ENCODE data around the gene PSMB7. TPM values are rescaled to one million over a fixed set of nuclear protein-coding genes. Genes with fewer than 3 reads are reported as not detected.

Gene PSMB7
- total and polyA plus RNA-seq, 2 of the 8 experiments (the other 6 are each of a cell fraction or from before 2014, with no cell fraction given): 222 to 357 TPM

DNA sequence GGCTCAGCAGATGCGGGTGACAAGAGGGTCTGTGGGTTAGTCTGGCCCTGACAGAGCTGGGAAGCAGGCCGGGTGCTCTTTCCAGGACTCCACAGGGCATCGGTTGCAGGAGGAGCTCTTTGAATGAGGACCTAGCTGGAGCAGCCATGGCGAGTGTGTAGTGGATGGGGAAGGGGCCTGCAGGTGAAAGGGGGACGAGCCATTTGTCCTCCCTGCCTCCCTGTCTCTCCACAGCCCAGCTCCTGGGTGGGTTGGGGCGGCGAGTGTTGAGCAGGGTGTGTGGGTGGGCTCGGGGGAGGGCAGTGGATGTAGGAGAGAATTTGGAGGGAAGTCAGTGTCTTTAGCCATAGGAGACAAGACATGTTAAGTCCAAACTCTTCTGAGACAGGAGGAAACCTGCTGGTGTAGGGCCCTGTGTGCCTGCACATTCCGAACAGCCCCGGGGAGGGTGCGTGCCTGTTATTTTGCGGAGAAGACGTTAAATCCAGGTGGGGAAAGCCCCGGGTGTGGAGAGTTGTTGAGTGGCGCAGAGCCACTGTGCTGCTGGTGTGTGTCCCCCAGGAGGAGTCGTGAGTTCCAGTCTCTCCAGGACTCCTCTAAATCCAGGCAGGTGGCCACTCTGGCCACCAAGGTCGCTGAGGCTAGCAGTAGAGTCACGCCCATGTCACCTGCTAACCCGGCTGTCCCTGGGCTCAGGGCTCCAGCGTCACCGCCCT, 73.6 kb downstream of the PSMB7 start:
- Histone ChIP-seq H3K4me2 (ENCODE audit: insufficient read depth in 1 of 2, low read depth in 2 of 2, low read length in 2 of 2) (no peak overlapping the region), H2BK15ac (ENCODE audit: low read length) (no peak overlapping the region), H3K4me1 (replicated peaks in 1 of 4; ENCODE audit: control insufficient read depth in 3 of 4, insufficient read depth in 4 of 4, low read length in 3 of 4) (peaks cover 0 to 22% (median 12%) of the 10 kb centered on the region in 4 experiments; a peak in 5 of 7 replicates), H3K23ac (ENCODE audit: insufficient read length) (no peak overlapping the region), H3K79me1 (ENCODE audit: low read depth, low read length) (no peaks in the 10 kb centered on the region), H3K14ac (ENCODE audit: insufficient read length) (no peak overlapping the region), H3K4ac (replicated peaks; ENCODE audit: insufficient read length, low read depth, low read length) (no peak overlapping the region), H3K4me3 (ENCODE audit: extremely low read depth in 1 of 4, insufficient read depth in 2 of 4, low read depth in 3 of 4, low read length in 4 of 4) (no peak overlapping the region), H2BK5ac (ENCODE audit: low read depth, low read length) (no peak overlapping the region), H2AFZ (ENCODE audit: low read length) (no peak overlapping the region), H3K36me3 (ENCODE audit: control insufficient read depth in 2 of 4, insufficient read depth in 4 of 4, low read length in 3 of 4) (no peaks in the 10 kb centered on the region), H4K20me1 (replicated peaks in 1 of 2; ENCODE audit: control insufficient read depth in 1 of 2, insufficient read depth in 2 of 2, low read length in 2 of 2) (peaks cover 3 to 20% of the 10 kb centered on the region in 2 experiments), H2BK12ac (ENCODE audit: low read depth, low read length) (no peak overlapping the region), H2AK5ac (ENCODE audit: low read depth, low read length) (no peak overlapping the region), H3K79me2 (ENCODE audit: control insufficient read depth in 1 of 2, insufficient read depth in 2 of 2, low read length in 2 of 2) (no peaks in the 10 kb centered on the region), H2BK120ac (replicated peaks; ENCODE audit: low read depth, low read length) (no peak overlapping the region), H3K23me2 (ENCODE audit: low read depth, low read length) (no peaks in the 10 kb centered on the region), H2BK20ac (ENCODE audit: low read length) (no peak overlapping the region), H3K9ac (replicated peaks in 1 of 4; ENCODE audit: extremely low read depth in 1 of 4, low read depth in 3 of 4, low read length in 3 of 4) (no peak overlapping the region), H4K91ac (replicated peaks; ENCODE audit: insufficient read length, low read length) (no peak overlapping the region), H4K8ac (ENCODE audit: extremely low read depth, insufficient read depth, low read length) (no peak overlapping the region), H3K18ac (ENCODE audit: extremely low read depth, low read length) (no peak overlapping the region), H4K5ac (ENCODE audit: insufficient read length, low read depth, low read length) (no peak overlapping the region), H3K9me3 (ENCODE audit: insufficient read depth in 2 of 2, low read depth in 1 of 2, low read length in 1 of 2) (no peaks in the 10 kb centered on the region; a peak in 2 of 4 replicates), H3K27me3 (replicated peaks in 1 of 4; ENCODE audit: control insufficient read depth in 3 of 4, extremely low read depth in 1 of 4, insufficient read depth in 3 of 4, low read length in 3 of 4) (no peaks in the 10 kb centered on the region), H3K27ac (ENCODE audit: low read depth, low read length) (no peak overlapping the region), H3K56ac (replicated peaks; ENCODE audit: insufficient read length, low read depth, low read length) (no peak overlapping the region)
- FAIRE-seq: no peak
- WGBS, 2 experiments (ENCODE audit: extremely low coverage in 1 of 2, insufficient coverage in 1 of 2, insufficient read length in 1 of 2, insufficient replicate concordance in 2 of 2, low coverage in 1 of 2, low lambda C conversion rate in 2 of 2, missing lambda C conversion rate in 1 of 2): 84% methylated on average over 21 of the region's 21 CpGs; no CpG with 5 or more reads in 1 of the 2 experiments
- POLR2A ChIA-PET (ENCODE audit: partially characterized antibody): interaction anchor here (1.2 to 3.2 kb wide), 2 partner anchors 9 to 14 kb away, joined by 5 to 15 read pairs; no protein-coding TSS in a partner anchor
- no peak for DNase-seq (ENCODE audit: low read depth in 1 of 2, low spot score in 2 of 2)
- CTCF ChIA-PET (ENCODE audit: partially characterized antibody): interaction anchor here (0.7 to 1.8 kb wide), 7 partner anchors 21 to 383 kb away, joined by 3 to 5 read pairs (median 3); no protein-coding TSS in a partner anchor
- TF ChIP-seq, protein P1, sequence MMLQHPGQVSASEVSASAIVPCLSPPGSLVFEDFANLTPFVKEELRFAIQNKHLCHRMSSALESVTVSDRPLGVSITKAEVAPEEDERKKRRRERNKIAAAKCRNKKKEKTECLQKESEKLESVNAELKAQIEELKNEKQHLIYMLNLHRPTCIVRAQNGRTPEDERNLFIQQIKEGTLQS (IDR thresholded peaks at IDR 0.05; ENCODE audit: insufficient read depth, low read depth, low read length): no peak
- TF ChIP-seq MAFK (IDR thresholded peaks at IDR 0.05; ENCODE audit: low read depth, low read length): no peak
- TF ChIP-seq CEBPB (IDR thresholded peaks at IDR 0.05; ENCODE audit: low read depth, low read length): no peak
- TF ChIP-seq TEAD4 (IDR thresholded peaks at IDR 0.05; ENCODE audit: low read depth, low read length): no peak
- TF ChIP-seq SIN3A (conservative IDR thresholded peaks at IDR 0.05 in 1 of 2, IDR thresholded peaks at IDR 0.05 in 1 of 2; ENCODE audit: low read depth in 1 of 2, low read length in 2 of 2): no peak
- no peak for TF ChIP-seq YY1 (IDR thresholded peaks at IDR 0.05; ENCODE audit: low read depth, low read length)
- TF ChIP-seq SUZ12 (IDR thresholded peaks at IDR 0.05; ENCODE audit: low read length): no peak
- TF ChIP-seq BRCA1 (IDR thresholded peaks at IDR 0.05; ENCODE audit: low read depth, low read length): no peak
- no peak for TF ChIP-seq NRF1 (IDR thresholded peaks at IDR 0.05; ENCODE audit: low read depth, low read length)
- TF ChIP-seq KDM1A (IDR thresholded peaks at IDR 0.05; ENCODE audit: borderline replicate concordance, low read length): no peak
- no peak for TF ChIP-seq GABPA (IDR thresholded peaks at IDR 0.05; ENCODE audit: borderline replicate concordance, insufficient read depth, low read length)

Measured in H1 (cell line).